ENCODE data around the gene POPDC2. TPM values are rescaled to one million over a fixed set of nuclear protein-coding genes. Genes with fewer than 3 reads are reported as not detected.

The POPDC2 gene
- total RNA-seq, 2 donors from 2014 or later, result 1.3 to 26.3 TPM

DNA sequence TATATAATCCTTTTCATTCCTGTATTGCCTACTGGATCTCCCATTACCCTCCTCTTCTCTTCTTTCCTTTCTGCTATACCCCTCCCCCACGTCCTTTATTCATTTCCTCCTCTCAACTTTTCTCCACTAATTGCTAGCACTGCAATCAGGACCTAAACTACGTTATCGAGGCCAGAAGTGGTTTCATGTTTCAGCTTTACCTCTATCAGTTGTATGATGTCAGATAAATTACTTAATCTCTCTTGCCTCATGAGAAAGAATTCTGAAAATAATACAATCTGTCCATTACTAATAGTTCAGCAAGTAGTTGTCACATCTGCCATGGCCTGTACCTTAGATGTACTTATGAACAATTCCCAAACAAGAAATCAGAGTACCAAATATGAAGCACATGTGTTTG is 10.6 kb downstream of the POPDC2 start:
- Histone ChIP-seq H3K9ac (ENCODE audit: low read depth in 2 of 2, low read length in 2 of 2) (no peak overlapping the region), H3K4me3 (no peak overlapping the region), H3K9me3 (no peaks in the 10 kb centered on the region), H3K36me3 (no peaks in the 10 kb centered on the region), H3K4me1 (no peaks in the 10 kb centered on the region), H3K27me3 (no peaks in the 10 kb centered on the region), H3K27ac (no peak overlapping the region)
- no peak for DNase-seq
- intact Hi-C loops (cut with DNase I), result no loop called here
- TF ChIP-seq, protein P1, sequence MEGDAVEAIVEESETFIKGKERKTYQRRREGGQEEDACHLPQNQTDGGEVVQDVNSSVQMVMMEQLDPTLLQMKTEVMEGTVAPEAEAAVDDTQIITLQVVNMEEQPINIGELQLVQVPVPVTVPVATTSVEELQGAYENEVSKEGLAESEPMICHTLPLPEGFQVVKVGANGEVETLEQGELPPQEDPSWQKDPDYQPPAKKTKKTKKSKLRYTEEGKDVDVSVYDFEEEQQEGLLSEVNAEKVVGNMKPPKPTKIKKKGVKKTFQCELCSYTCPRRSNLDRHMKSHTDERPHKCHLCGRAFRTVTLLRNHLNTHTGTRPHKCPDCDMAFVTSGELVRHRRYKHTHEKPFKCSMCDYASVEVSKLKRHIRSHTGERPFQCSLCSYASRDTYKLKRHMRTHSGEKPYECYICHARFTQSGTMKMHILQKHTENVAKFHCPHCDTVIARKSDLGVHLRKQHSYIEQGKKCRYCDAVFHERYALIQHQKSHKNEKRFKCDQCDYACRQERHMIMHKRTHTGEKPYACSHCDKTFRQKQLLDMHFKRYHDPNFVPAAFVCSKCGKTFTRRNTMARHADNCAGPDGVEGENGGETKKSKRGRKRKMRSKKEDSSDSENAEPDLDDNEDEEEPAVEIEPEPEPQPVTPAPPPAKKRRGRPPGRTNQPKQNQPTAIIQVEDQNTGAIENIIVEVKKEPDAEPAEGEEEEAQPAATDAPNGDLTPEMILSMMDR (IDR thresholded peaks at IDR 0.05), result no peak

DNA sequence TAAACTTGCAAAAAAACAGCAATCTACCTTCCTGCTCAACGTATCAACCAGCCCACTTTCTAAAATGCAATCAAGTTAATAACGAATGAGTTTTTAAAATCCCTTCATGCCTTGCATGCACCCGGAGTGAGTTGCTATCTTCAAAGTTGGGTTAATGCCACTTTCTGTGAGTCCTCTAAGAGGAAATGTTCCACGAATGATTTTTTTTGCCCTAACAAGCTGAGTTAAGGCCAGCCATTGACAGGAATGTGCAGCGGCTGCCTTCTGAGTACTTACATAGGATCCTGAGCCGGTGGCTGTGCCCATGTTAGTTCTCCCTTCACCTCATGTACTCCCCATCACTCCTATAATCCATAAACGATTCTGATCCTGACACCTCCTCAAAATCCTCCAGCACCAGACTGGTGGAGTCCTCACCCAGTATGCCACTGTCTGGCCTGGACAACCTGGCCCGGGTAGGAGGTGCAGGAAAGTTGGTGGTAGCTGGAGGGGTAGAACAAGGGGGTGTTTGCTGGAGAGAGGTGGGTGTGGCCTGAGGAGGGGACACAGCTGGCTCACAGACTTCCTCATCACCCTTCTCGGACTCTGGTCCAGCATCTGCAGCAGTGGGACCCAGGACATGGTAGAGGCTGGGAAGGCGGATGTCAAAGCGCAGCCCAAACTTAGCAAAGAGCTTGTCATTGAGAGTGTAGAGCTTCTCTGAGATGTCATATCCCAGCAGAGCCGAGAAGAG is 12.4 kb downstream of the POPDC2 start:
- H3K36me3 ChIP-seq, result no peaks in the 10 kb centered on the region
- no peaks in the 10 kb centered on the region for H3K27me3 ChIP-seq
- H3K9ac ChIP-seq (ENCODE audit: low read depth in 2 of 2, low read length in 2 of 2), result no peak overlapping the region
- peak overlapping the region; percentile 6 for H3K27ac ChIP-seq
- no peaks in the 10 kb centered on the region for H3K4me1 ChIP-seq
- intact Hi-C loops (cut with DNase I), result no loop called here
- no peak overlapping the region for H3K4me3 ChIP-seq
- DNase-seq, result no peak
- TF ChIP-seq, protein P1 (IDR thresholded peaks at IDR 0.05), result no peak
- no peaks in the 10 kb centered on the region for H3K9me3 ChIP-seq

DNA sequence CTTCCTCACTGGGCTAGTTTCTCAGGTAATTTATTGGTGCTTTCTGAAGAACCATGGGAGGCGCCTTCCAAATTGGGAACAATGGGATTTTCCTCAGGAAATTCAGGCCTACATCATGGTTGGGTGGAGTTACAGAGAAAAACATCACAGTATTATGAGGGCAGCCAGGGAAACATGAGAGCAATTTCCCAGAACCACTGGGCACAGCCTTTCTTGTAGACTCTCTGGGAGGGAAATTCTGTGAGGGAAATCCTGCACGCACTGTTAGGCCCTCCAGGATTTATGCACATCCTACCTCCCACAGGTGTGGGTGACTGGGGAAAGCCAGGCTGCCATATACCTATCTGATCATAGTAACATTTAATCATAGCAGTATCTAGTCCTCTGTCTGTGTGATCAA is 13.2 kb downstream of the POPDC2 start:
- Histone ChIP-seq H3K9me3 (no peaks in the 10 kb centered on the region), H3K36me3 (no peaks in the 10 kb centered on the region), H3K4me3 (no peak overlapping the region), H3K4me1 (no peaks in the 10 kb centered on the region), H3K27me3 (no peaks in the 10 kb centered on the region), H3K9ac (ENCODE audit: low read depth in 2 of 2, low read length in 2 of 2) (no peak overlapping the region), H3K27ac (peak overlapping the region; percentile 6)
- TF ChIP-seq, protein P1 (IDR thresholded peaks at IDR 0.05), result no peak
- no peak for DNase-seq
- intact Hi-C loops (cut with DNase I), result no loop called here

DNA sequence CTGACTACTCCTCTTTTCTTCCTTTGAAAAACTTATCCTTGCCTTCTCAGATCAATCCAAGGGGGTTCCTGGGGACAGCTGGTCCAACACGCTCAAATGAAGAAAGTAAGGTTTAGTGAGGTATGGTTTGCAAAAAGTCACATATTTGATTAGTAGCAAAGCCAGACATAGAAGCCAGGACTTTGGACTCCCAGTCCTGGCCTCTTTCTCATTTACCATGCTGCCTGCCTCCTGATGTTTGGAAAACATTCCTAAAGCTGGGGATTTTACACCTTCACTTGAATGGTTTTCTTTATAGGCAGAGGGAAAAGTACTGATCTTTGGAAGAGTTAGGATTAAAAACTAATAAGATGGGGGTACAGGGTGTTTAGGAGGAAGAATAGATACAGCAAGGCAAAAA is 14.6 kb downstream of the POPDC2 start:
- Histone ChIP-seq H3K36me3 (no peaks in the 10 kb centered on the region), H3K9ac (ENCODE audit: low read depth in 2 of 2, low read length in 2 of 2) (no peak overlapping the region), H3K27me3 (no peaks in the 10 kb centered on the region), H3K4me3 (no peak overlapping the region), H3K9me3 (no peaks in the 10 kb centered on the region), H3K27ac (no peak overlapping the region), H3K4me1 (no peaks in the 10 kb centered on the region)
- DNase-seq, result no peak
- intact Hi-C loops (cut with DNase I), result no loop called here
- TF ChIP-seq, protein P1 (IDR thresholded peaks at IDR 0.05), result no peak

DNA sequence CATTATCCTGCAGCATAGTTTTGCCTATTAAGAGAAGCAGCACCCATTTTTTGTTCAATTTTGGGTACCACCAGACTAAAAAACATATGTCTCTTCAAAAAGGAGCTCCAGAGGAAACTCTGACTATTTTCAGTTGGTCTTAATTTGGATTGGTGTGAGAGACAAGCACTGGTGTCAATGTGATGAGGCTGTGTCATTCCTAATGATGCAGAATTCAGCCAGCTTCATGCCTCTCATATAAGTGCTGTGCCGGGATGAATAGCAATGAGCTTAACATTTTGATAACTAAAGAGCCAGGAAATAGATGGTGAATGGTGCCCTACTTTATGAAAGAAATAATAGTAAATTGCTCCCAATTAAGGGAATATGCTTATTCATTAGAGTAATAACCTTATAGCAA is 15.9 kb downstream of the POPDC2 start:
- Histone ChIP-seq H3K4me1 (no peaks in the 10 kb centered on the region), H3K36me3 (no peaks in the 10 kb centered on the region), H3K4me3 (no peak overlapping the region), H3K27me3 (no peaks in the 10 kb centered on the region), H3K9ac (ENCODE audit: low read depth in 2 of 2, low read length in 2 of 2) (no peak overlapping the region), H3K27ac (no peak overlapping the region), H3K9me3 (no peaks in the 10 kb centered on the region)
- intact Hi-C loops (cut with DNase I), result no loop called here
- TF ChIP-seq, protein P1 (IDR thresholded peaks at IDR 0.05), result no peak
- no peak for DNase-seq

All from colonic mucosa (tissue), 4 donors.